Islet precursor cell (in vitro differentiated cells): ENCODE data around the gene CEP128.

Experiments used
- DNase-seq: peaks from one replicate; pipeline ENCODE4 v3.0.0-alpha.2; 2018

CEP128 gene

DNA sequence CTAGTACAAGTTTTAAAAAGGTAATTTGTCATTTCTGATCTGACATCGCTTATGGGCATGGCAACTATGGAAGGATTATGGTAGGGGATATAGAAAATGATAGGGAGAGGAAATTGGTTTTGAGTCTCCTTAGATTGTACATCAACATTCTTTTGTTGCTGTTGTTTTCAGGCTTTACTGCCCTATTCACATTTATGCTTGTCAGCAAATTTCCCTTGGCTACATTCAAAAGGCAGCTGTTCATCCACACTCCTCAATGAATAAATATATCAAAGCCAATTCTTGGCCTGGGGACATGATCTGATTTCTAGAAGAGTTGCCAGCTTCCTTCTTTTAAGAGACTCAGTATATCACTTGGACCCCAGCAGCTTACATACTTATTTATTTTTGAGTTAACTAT, 283.4 kb downstream of the CEP128 start:
- DNase-seq = no peak

GRCh38 chr14:80653956-80654355, 287.6 kb downstream of the CEP128 start:
- DNase-seq = no peak

DNA sequence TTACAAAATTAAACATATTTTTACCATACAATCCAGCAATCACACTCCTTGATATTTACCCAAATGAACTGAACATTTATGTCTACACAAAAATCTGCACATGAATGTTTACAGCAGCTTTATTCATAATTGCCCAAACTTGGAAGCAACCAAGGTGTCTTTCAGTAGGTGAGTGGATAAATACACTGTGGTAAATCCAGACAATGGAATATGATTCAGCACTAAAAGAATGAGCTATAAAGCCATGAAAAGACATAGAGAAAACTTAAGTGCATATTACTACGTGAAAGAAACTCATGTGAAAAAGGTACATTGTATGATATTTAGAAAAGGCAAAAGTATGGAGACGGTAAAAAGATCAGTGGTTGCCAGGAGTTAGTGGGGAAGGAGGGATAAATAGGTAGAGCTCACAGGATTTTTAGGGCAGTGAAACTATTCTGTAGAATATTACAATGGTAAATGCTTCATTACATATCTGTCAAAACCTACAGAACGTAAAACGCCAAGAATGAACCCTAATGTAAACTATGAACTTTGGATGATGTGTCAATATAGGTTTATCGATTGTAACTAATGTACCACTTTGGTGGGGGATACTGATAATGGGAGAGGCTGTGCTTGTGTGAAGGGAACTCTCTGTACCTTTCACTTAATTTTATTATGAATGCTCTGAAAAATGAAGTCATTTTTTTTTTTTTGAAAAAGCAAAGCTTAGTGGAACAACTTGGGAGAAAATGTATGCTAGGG, 295.7 kb downstream of the CEP128 start:
- DNase-seq = no peak

DNA sequence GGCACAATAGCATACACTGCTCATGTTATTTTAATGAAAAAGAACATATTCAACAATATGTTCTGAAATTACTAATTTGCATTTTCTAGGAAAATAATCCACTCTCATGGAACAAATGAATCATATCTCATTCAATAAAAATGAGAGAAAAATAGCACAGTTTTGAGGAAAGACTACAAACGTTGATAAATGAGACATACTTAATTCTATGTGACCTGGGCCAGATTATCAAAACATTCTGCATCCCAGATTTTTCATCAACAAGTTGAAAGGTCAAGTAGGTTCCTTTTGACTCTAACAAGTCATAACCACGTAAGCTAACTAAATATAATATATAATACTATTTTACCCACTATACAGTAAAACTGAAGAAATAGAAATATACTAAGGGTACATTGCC, 296.7 kb downstream of the CEP128 start:
- no peak for DNase-seq

DNA sequence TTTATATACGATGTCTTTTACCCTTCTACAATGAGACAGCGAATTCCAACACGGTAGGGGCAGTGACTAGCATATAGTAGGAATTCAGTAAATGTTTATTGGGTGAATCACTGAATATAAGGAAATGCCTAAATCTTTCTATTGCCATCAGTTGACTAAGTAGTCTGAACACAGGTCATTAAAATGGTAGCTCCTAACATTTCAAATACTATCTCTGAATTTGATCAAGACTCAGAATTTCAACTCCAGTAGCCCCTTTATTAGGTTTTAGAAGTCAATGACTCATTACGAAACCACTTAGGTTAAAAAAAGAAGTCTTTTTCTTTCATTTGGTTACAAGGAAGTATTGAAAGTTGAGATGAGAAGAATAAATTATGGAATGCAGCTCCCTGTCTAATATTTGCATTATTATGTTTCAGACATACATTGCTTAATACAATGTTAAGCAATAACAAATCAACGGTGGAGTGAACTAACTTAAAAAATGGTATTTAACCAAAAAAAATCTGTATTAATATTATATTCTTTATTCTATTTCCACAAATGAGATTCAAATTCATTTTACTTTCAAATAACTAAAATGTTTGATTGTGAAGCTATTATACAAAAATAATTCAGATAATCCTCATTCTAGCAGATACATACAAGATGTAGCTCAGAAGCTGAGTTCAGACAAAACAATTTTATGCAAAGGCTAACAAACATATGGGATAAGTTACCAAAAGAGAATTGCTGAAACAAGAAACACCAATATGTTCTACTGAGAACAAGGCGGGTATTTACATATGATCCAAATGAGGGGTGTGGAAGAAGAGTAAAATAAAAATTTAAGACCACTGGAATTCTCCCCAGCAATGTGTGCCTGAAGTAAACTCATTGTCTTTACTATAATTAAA, 302.7 kb downstream of the CEP128 start:
- DNase-seq = no peak

DNA sequence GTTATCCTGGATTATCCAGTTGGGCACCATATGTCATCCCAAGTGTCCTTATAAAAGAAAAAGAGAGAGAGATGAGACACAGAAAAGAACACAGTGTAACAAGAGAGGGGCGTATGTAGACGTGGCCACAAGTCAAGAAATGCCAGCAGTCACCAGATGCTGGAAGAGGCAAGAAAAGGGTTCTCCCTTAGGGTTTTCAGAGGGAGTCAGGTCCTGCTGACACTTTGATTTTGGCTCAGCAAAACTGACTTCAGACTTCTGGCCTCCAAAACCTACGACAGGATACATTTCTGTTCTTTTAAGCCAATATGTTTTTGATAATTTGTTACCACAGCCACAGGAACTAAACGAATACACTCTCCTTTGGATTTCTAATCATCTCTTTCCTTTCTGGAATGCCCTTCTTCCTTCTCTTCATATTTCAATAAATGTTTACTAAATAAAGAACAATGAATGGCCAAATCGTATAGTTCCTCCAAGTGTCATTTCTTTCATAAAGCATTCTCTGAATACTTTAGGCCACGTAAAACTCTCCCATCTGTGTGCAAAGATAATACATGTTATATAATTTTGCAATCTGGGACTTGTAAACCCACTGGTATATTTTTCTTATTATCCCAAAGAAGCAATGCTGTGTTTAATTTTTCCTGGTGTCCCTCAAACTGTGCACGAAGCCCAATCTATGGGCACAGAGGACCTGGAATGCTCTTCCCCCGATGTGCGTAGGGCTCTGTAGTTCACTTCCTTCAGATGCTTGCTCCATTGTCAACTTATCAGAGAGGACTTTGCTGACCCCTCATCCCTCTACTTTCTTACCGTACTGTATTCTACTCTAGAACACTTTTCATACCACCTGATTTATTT, 303.6 kb downstream of the CEP128 start:
- DNase-seq = no peak

- DNase-seq = no peak
Measured at GRCh38 chr14:80636071-80636470, 305.5 kb downstream of the CEP128 start.

DNA sequence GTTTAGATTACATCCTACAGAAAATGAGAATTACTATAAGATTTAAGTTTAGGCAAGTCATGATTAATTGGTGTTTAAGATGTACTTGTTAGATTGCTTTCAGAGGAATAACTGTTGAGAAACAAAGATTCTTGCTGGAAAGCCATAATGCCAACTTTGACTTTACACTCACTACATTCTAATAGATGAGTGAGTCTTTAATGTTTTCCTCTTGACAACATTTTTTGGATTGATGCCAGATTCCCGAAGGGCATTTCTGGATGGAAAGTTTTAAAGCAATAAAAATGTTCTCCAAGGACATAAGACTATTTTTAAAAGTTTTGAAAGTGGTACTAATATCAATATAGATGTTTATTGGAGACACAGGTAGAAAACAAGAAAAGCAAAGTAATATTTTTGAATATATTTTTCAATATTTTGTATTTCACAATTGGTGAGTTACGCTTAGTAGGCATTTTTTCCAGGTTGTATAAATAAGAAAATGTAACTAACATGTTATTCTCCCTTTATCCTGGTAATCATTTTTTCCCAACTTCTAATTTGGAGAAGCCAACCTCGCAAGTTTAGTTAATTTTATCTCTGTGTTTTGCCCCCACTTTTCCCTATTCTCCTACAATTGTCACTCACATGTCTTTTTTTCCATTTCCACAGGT, 307.3 kb downstream of the CEP128 start:
- DNase-seq = no peak

DNA sequence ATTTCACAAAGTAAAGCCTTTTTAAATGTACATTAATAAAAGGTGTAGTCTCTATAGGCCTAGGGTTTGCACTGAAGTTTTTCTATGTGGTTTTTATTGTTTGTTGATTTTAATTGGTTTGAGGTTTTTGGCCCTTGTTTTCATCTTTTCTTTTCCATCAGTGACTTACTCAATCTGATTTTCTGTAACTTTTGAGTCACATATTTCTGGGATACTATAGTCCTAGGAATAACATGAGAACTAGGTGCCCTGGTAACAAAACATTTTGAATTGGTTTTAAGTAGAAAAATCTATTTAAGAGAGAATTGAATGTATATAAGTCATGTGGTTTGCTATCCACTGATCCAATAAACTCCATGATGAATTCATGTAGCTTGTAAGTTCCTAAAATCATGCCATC, 311.9 kb downstream of the CEP128 start:
- DNase-seq = no peak

DNA sequence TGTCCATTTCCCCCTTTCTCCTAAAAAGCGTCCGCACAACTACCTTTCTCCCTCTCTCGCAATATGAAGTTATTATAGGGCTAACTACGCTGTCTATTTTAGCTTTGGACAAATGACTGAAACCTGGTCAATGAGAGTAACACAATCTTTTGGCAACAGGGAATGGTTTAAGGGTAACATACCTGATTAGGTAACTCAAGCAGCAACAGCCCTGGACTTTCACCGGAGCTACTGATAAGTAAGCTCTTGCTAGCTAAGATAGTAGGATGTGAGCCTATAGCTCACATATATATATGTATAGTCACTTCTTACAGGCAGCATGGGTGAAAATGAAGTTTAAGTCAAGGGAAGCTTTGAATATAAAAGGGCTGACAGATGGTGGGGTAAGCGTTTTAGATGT, 313.0 kb downstream of the CEP128 start:
- DNase-seq = no peak

- DNase-seq = no peak
Measured at GRCh38 chr14:80627745-80628144, 313.8 kb downstream of the CEP128 start.

DNA sequence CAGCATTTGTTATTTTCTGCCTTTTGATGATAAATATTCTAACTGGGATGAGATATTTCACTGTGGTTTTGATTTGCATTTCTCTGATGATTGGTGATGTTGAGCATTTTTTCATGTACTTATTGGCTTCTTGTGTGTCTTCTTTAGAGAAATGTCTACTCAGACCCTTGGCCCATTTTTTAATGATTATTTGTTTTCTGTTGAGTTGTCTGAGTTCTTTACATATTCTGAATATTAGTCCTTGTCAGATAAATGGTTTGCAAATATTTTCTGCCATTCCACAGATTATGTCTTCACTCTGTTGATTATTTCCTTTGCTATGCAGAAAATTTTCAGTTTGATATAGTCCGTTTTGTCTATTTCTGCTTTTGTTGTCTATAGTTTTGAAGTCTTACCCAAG, 317.0 kb downstream of the CEP128 start:
- DNase-seq = no peak

DNA sequence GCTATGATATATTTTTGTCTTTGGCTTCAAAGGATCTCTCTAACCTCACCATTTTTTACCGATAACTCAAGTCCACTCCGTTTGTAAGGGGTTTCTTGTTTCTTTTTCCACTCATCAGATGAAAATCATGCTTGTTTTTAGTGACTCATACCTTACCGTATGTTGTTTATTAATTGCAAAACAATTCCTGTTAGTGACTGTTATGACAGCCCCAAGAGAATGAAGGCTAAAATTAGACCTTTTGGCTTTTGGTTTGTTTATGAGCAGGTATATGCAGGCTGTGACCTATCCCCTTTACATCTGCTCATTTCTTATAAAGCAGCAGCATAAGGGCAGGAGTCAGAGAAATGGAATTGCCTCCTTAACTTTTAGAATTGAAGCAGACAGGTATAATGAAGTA, 319.8 kb downstream of the CEP128 start:
- no peak for DNase-seq

DNA sequence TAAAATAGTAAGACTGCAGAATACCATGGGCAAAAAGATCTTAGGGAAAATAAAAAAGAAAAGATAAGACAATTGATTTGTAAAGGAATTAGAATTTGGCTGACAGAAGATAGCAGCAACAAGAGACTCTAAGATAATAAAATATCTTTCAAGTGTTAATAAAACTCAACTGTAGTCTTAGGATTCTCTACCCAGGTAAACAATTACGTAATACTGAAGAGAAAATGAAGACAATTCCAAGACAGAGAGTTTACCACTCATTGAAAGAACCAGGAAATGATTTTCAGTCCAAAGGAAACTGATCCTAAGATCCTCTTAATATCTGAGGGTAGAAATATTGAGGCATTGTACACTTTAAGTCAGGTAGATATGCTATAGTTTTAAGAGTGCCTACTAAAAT, 321.1 kb downstream of the CEP128 start:
- DNase-seq = no peak

DNA sequence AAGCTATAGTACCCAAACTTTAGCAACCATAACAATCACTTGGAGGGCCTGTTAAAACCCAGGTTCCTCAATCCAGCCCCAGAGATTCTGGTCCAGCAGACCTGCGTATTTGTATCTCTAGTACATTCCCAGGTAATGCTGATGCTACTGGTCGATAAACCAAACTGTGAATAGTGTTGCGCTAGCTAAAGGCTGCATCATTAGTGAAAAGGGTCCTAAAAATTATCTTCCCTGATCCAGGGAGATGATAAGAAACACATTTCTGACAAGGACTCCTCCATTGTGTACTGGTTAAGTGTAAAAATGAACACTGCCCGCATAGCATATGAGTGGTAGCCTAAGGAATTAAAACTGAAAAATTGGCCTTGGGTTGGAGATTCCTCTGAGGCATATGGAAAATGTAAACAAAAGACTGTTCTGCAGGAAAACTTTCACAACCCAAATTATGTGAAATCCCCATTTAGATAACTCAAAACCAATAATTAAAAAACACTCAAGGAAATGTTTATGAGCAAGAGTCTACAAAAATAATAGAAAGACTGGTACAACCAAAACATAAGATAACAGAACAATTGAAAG, 322.7 kb downstream of the CEP128 start:
- DNase-seq = no peak

DNA sequence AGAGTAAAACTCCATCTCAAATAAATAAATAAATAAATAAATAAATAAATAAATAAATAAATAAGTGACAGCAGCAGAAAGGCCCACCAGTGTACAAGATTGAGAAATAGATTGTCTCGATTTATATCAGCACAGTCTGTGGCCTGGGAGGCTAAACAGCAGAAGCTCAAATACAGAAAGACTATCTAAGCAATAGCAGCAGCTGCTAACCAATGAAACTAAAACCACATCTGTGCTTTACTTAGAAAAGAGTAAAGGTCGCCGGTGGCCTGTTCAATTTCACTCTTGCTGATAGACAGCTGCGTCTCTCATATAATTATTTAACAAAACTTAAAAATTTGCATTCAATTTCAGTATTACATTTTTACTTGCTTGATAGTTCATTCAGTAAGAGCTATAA, 325.7 kb downstream of the CEP128 start:
- no peak for DNase-seq

- no peak for DNase-seq
Measured at GRCh38 chr14:80609055-80609454, 332.5 kb downstream of the CEP128 start.

DNA sequence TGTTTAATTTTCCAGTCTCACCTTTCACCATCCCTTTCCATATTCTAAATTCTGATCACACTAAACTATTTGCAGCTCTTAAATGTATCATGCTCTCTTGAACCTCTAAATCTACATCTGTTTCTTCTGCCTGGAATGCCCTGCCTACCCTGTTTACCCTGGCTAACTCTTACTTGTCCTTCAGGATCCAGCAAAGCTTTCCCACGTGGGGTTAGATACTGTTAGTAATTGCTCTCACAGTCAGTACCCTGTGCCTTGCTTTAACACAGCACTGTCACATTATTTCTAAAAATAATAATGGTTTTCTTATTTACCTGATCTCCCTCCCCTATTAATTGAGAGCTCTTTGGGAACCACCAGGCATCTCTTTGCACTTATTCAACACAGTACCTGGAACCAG, 333.0 kb downstream of the CEP128 start:
- DNase-seq = no peak

GRCh38 chr14:80607430-80608190, 333.9 kb downstream of the CEP128 start:
- peak; percentile 73 for DNase-seq

DNA sequence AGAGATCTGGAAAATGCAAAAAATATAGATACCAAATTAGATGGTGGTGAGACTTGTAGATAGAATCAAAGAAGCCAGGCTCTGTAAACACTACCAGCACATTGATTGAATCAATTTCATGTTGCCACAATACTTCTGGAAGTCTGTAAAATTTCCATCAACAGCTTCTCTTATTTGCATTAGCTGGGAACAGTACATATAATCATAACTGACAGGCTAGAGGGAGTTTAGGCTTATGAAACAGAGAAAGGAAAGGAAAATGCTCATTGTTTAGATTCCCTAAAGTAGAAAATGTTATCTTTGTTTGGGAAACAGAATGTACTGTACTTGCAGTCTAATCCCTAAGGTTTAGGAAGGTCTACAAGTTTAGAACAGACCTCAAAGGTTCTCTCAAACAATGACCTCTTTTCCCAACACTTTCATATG, 335.2 kb downstream of the CEP128 start:
- no peak for DNase-seq

DNA sequence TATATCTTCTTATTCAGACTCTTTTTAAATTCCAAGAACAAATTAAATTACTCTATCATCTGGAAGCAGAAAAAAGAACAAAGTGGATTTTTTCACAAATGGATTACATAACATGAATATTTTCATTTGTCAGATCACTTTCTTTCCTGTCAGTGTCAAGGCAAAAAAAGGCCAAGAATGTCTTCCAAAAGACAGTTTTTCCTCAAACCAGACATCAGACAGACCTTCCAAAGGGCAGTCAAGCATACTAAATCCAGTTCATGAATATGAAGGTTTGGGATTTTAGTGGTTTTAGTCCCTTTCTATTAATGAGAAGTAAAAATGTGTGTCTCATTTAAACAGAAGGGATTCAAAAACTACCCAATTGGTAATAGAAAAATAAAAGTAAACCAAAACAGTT, 336.0 kb downstream of the CEP128 start:
- no peak for DNase-seq

GRCh38 chr14:80602946-80603345, 338.6 kb downstream of the CEP128 start:
- DNase-seq = no peak
